ENCODE data around the gene ZNF772.

ZNF772 gene

DNA sequence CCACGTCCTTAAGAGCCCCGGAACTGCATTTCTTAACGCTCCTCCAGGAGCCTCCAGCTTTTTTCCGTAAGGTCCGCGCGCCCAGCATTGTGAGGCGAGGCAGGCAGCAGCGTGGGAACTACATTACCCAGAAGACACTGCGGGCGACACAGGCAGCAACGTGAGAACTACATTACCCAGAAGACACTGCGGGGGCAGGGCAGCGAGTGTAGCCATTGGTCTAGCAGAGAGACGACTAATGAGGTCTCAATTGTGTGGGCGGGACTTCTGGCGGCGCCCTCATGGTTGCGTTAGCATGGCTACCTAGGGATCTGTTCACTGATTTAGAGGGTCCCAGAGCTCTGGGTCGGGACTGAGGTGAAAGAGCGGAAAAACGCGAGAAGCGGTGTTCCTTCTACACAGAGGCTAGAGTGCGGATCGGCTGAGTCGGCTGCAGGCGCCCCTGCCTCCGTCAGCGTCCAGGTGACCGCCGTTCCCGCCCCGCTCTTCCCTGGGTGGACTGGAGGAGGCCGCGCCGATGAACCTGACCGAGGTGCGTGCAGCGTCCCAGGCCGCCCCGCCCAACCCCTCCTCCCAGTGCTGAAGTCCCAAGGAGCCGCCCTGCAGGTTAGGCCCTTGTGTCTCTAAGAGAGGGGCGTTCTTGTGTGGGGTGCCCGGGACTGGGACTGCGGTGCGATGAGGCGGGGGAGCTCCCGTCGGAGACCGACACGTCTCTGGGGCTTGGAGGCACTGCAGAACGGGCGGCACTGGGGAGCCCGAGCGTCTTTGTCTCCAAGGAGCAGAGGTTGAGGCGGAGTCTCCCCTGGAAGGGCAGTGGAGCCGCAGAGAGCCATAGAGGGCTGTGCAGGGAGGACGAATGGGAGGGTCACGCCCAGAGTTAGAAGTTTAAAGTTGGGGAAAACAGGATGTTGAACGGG, 42.0 kb downstream of the ZNF772 start, which contains the start of gene ZNF749:
ZNF749 (plus strand) TSS at position 264 of the 917 bp plus-strand sequence; CDS start at position 518, 254 bp downstream.
- peak; percentile 96 to 99 (median 98) for DNase-seq

DNA sequence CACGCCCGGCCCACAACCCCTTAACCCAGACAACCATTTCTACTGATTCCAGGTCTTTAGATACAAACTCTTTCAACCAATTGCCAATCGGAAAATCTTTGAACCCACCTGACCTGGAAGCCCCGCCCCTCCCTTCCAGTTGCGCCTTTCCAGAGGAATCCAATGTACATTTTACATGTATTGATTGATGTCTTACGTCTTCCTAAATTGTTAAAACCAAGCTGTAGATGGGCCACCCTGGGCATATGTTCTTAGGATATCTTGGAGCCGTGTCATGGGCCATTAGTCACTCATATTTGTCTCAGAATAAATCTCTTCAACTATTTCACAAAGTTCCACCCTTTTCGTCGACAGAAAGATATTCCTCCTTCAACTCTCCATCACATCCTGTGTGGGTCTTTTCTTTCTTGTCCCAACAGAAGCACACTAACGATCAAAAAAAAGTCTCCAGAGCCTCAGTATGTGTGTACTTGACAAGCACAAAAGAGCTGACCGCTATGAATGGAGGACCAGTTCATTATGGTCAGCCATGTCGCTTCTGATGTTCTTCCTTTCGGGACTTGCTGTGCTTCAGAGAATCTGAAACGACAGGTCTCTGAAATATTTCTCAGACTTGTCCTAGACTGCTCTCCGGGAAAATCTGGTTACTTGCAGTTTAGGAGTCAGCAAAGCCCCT, 42.8 kb downstream of the ZNF772 start:
- no peak for DNase-seq

DNA sequence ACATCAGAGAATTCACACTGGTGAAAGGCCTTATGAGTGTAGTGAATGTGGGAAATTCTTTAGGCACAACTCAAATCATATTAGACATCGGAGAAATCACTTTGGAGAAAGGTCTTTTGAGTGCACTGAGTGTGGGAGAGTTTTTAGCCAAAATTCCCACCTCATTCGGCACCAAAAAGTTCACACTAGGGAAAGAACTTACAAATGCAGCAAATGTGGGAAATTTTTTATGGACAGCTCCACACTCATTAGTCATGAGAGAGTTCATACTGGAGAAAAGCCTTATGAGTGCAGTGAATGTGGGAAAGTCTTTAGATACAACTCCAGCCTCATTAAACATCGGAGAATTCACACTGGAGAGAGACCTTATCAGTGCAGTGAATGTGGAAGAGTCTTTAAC, 56.3 kb downstream of the ZNF772 start:
- DNase-seq = no peak

DNA sequence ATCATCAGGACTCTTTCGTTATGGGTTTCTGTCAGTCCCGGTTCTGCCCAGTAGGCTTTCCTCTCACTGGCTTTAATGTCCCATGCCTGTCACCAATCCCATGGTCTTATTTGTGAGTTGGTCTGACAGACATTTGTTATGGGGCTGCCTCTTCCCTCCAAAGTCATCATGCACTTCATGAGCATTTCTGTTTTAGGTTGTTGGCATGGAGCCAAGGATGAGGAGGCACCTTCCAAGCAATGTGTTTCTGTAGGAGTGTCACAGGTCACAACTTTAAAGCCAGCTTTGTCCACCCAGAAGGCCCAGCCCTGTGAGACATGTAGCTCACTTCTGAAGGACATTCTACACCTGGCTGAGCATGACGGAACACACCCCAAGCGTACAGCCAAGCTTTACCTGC, 57.9 kb downstream of the ZNF772 start:
- DNase-seq = no peak

All from NCI-H1417 (cell line).